GM19372 (cell line): Measurements from ENCODE around the gene PIGC.

Experiments
- ATAC-seq: cut with Tn5 transposase; IDR thresholded peaks from one replicate; pipeline ENCODE4 v1.9.1; 2021; ENCODE audit warnings: mild to moderate bottlenecking, low read depth, moderate library complexity; ENCODE audit not compliant: unreplicated experiment

PIGC gene

GRCh38 chr1:172443666-172444453 lies at the start of gene PIGC:
TSS of gene PIGC (minus strand) at chr1:172444069. CDS start at chr1:172442622, 1,447 bp downstream.
- peak; percentile 100 for ATAC-seq

DNA sequence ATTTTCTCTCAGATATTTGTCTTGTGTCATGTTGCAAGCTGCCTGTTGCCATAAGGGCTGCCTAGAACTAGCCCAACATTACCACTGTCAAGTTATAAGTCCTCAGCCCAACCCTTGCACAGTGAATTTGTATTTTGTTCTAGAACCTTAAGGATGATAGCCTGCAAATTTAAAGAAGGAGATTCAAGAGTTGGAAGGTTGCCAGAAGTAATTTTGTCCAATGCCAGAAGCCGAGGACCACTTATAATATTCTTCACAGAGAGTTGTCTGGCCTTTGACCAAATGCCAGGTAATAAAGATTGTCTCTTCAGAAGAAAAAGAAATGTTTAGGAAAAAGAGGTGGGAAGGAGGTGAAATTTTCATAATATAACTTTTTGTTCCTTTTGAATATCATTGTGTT lies 48.6 kb upstream of the PIGC start:
- no peak for ATAC-seq

DNA sequence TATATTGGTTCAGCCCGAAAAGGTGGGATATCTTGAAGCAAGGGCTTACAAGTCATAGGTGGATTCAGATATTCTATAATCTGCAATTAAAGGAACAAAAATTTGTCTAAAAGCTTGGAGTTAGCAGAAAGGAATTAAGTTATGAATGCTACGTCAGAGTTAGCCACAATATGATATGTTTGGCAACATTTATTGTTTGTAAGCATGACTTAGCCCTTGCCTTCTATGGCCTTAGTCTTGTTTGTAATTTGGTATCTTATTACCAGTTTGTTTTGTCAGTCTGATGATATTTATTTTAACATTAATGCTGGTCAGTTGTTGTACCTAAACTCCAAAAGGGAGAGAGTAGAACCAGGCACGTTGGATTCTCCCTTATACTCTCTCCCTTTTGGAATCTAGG lies 46.0 kb upstream of the PIGC start:
- no peak for ATAC-seq

- ATAC-seq, result no peak
Observed at GRCh38 chr1:172488393-172488792, 44.5 kb upstream of the PIGC start.

DNA sequence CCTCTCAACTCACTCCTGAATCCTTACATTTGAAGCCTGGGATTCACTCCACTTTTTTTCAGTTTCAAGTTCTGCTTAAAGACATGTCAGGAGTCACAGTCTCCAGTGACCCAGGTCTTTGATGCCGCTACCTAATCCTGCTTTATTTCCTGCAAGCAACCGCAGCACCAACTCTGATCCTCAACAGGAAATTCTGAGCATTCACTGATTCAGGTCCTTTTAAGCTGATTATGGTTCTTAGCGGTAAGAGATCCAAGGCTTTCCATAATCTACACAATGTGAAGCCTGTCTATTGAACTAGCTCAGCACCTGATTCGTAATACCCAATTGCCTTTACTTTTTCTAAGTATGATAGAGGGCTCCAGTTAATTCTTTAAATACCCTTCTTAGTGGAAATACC lies 43.7 kb upstream of the PIGC start:
- no peak for ATAC-seq

- no peak for ATAC-seq
Observed at GRCh38 chr1:172486805-172487454, 43.1 kb upstream of the PIGC start.

GRCh38 chr1:172485626-172486025 lies 41.8 kb upstream of the PIGC start:
- no peak for ATAC-seq

GRCh38 chr1:172484252-172484651 lies 40.4 kb upstream of the PIGC start:
- no peak for ATAC-seq

DNA sequence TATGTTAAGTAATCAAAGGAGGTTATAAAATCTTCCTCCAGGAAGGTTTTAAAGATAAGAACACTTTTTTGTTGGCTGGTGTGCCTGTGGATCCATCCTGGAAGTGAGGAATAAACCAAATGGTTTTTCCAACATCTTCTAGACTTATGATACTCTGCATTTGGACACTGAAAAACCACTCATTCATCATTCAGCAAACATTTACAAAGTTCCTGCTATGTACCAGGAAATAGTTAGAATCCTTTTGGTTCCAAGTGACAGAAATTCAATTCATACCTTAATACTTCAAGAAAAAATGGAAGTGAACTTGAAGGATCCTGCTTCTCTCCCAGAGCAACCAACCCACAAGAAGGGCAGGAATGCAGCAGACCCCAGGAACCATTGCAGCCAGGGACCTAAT lies 39.6 kb upstream of the PIGC start:
- no peak for ATAC-seq

DNA sequence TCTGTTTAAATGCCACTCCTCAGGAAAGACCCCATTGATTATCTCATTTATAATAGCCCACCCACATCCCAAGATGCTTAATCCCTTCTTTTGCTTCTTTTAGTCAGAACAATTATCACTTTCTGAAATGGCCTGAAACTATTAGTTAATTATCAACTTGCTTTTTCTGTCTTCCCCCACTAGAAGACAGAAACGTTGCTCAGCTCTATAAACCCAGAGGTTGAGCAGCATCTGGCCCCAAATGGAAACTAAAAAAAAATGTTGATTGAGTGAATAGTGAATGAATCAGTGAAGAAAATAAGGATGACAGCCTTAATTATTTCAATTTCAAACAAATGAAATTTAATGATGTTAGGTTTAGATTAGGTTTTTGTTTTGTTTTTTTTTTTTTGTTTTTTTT lies 38.2 kb upstream of the PIGC start:
- no peak for ATAC-seq

DNA sequence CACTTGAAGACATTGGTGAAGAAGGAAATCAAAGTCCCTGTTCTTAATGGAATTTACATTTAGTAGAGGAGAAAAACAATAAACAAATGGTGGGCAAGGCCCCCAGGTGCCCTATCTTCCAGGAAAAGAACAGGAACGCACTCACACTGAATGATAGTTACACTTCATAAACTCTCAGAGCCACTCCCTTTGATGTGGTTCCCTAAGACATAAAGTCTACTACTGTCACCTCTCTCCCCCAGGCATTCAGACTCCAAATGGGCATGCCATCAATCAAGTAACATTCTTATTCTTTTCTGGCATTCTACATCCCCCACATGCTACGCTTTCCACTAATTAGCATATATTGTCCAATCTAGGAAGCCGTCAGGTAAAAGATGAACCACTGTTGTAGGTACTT lies 36.6 kb upstream of the PIGC start:
- no peak for ATAC-seq

DNA sequence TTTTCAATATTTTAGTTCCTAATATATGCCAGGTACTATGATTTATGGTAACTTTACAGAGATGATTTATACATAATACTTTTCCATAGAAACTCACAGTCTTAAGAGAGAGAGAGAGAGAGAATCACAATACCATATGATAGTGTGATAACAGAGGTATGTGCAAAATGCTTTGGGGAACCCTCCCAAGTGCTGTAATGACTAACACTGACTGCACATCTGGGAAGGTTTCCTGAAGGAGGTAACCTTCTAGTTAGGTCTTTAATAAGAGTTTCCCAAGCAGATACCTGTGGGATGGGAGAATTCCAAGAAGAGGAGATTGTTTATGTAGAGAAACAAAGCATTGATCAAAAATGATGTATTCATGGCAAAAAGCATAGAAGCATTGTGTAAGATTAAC lies 34.6 kb upstream of the PIGC start:
- no peak for ATAC-seq

GRCh38 chr1:172477741-172478140 lies 33.9 kb upstream of the PIGC start:
- no peak for ATAC-seq

DNA sequence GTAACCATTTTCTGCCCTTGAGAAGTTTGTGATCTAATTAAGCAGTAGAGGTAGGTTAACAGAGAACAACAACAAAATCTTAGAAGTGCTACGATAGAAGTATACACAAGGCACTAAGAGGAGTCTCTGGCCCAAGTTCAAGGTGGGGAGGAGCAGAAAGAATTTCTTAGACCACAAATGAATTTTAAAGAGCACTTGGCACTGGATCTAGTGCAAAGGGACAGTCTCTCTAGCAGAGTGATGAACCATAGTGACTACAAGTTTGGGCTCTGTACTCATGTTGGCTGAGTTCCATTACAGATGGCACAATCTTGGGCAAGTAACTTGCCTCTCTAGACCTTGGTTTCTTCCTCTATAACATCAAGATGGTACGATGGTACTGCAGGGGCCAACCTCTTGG lies 33.3 kb upstream of the PIGC start:
- ATAC-seq, result no peak

DNA sequence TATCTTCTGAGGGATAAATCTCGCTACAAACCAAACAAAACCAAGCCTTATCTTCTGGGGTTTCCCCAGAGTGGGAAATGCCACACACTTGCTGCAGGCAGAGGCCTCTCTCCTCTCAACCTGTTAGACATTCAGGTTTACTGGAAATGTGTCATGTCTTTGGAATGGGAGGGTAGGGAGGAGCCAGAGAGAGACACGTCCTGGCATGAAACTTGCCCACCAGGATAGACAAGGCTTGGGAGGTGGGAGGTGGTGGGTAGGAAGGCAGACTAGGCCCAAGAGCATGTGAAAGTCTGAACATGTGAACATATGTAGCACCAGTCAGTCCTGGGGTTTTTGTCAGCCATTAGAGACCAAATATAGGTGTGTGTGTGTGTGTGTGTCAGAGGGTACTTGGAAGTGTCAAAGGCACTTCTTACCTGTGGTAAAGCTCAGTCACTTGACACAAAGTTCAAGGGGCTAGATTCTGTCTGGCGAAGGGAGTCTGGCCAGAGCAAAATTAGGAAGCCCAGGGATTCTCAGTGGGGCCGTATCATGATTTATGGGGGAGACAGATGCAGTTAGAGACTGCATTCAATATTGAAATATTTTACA lies 32.4 kb upstream of the PIGC start:
- ATAC-seq, result no peak

GRCh38 chr1:172473842-172474241 lies 30.0 kb upstream of the PIGC start:
- ATAC-seq, result no peak

- no peak for ATAC-seq
Observed at GRCh38 chr1:172473302-172473701, 29.4 kb upstream of the PIGC start.

- no peak for ATAC-seq
Observed at GRCh38 chr1:172472495-172472894, 28.6 kb upstream of the PIGC start.

GRCh38 chr1:172471666-172472065 lies 27.8 kb upstream of the PIGC start:
- no peak for ATAC-seq

- no peak for ATAC-seq
Observed at GRCh38 chr1:172470149-172470548, 26.3 kb upstream of the PIGC start.

- no peak for ATAC-seq
Observed at GRCh38 chr1:172469717-172470116, 25.8 kb upstream of the PIGC start.

DNA sequence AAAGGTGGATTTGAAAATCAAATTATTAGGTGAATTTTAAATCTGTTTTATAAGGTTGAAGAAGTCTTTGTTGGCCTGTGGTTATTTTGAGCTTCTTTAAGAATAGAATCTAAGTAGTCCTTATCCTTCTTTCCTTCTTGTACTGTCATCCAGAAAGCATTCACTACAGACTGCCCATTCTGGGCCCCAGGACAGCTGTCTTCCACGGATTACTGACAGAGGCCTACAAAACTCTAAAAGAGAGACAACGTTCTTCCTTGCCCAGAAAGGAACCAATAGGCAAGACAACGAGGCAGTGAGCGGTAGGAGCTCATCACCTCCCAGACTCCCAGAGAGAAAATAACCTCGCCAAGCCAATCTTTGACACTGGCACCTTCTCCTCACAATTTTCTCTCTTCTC lies 24.4 kb upstream of the PIGC start:
- ATAC-seq, result no peak
